Keratinocyte (primary cell): ENCODE results near the gene GNAI1.

Source experiments
- EZH2 ChIP-seq: IDR thresholded peaks from one replicate; pipeline ENCODE4 v1.6.1; 2012; ENCODE audit warnings: inconsistent platforms, mild to moderate bottlenecking, low read length, moderate library complexity
- TF ChIP-seq, protein P1 (sequence below), 3 experiments: IDR thresholded peaks in 1 of 3; conservative IDR thresholded peaks in 1 of 3; optimal IDR thresholded peaks in 1 of 3; 2 replicates in 2 of 3; 3 replicates in 1 of 3; pipeline versions ENCODE3 to v1.5.1; 2011; ENCODE audit warnings: low read length in 3 of 3, mild to moderate bottlenecking in 3 of 3, moderate library complexity in 2 of 3, control low read depth in 1 of 3, inconsistent platforms in 1 of 3; ENCODE audit not compliant: insufficient read depth in 2 of 3; ENCODE audit errors: extremely low read depth in 1 of 3

DNA sequence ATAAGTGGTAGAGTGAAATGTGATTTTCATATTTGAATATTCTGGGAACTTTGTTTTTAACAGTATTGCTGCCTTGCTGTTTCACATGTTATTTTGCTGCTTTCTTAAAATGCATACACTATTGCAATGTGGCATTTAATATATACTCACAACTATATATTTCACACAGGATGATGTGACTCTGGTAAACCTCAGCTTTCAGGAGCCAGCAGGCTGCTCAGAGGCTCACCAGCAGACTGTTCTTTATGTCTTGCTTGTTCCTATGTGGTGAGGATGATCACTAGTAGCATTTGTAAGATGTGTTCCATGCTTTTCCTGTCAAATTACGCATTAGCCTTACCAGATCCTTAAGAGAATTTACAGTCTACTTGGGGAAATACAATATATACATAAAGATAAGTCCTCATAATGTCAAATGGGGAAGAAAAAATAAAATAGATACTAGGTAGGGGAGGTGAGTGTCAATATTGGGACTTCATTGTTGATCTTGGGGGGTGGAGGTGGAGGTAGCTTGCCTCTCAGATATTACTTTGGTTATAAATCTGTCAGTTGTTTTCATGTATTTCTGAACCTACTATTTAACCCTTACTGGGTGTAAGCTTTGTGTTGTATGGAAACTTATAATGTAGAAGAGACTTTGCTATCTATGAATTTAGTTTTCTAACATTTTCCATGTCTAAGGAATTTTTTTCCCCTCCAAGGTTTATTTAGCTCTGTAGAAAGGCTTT, 8.4 kb downstream of the GNAI1 start:
- TF ChIP-seq, protein P1, sequence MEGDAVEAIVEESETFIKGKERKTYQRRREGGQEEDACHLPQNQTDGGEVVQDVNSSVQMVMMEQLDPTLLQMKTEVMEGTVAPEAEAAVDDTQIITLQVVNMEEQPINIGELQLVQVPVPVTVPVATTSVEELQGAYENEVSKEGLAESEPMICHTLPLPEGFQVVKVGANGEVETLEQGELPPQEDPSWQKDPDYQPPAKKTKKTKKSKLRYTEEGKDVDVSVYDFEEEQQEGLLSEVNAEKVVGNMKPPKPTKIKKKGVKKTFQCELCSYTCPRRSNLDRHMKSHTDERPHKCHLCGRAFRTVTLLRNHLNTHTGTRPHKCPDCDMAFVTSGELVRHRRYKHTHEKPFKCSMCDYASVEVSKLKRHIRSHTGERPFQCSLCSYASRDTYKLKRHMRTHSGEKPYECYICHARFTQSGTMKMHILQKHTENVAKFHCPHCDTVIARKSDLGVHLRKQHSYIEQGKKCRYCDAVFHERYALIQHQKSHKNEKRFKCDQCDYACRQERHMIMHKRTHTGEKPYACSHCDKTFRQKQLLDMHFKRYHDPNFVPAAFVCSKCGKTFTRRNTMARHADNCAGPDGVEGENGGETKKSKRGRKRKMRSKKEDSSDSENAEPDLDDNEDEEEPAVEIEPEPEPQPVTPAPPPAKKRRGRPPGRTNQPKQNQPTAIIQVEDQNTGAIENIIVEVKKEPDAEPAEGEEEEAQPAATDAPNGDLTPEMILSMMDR (optimal IDR thresholded peaks at IDR 0.05 in 1 of 3, IDR thresholded peaks at IDR 0.05 in 1 of 3, conservative IDR thresholded peaks at IDR 0.05 in 1 of 3; ENCODE audit: extremely low read depth in 1 of 3, insufficient read depth in 2 of 3, low read length in 3 of 3): no peak
- no peak for TF ChIP-seq EZH2
